Panc1 (cell line): ENCODE results near the gene FBXO42.

Experiments used
- CTCF ChIP-seq: fragments of 450-650 bp; IDR thresholded peaks from 2 replicates; pipeline ENCODE4 v1.5.1; 2017; ENCODE audit warnings: mild to moderate bottlenecking
- POLR2AphosphoS5 ChIP-seq: IDR thresholded peaks from 2 replicates; pipeline ENCODE4 v1.6.1; 2012; ENCODE audit warnings: mild to moderate bottlenecking, low read depth, low read length, moderate library complexity
- REST ChIP-seq, 2 experiments: IDR thresholded peaks; 2 replicates each; pipeline ENCODE4 v1.6.1; 2011 to 2012; ENCODE audit warnings: low read depth in 2 of 2, control low read depth in 1 of 2, low read length in 1 of 2, mild to moderate bottlenecking in 1 of 2, moderate library complexity in 1 of 2; ENCODE audit not compliant: insufficient read depth in 1 of 2

GRCh38 chr1:16244650-16245285 lies 107.5 kb downstream of the FBXO42 start:
- TF ChIP-seq CTCF (peak; percentile 75), POLR2AphosphoS5 (no peak; the same call in 1 of the 2 replicates), REST (IDR thresholded peaks at IDR 0.05; ENCODE audit: insufficient read depth in 1 of 2, low read depth in 2 of 2, low read length in 1 of 2) (no peak)
